Left lobe of liver (tissue), 2 donors: ENCODE results near the gene GRID2. TPM values are rescaled to one million over a fixed set of nuclear protein-coding genes. Genes with fewer than 3 reads are reported as not detected.

Experiments
- ATAC-seq: fragments of 200-7000 bp; cut with Tn5 transposase; one replicate; pipeline ENCODE4 v1.9.1; 2020; ENCODE audit warnings: mild to moderate bottlenecking, moderate library complexity
- DNase-seq: peaks from one replicate; pipeline ENCODE4 v3.0.0-alpha.2; 2020; ENCODE audit warnings: low spot score
- total RNA-seq: library from RNA; stranded (reverse); gene quantifications from one replicate; pipeline ENCODE4 v1.2.1, GENCODE V29; 2021
- donor health status: DM: no; HTN: no; CAD: no; lungs with moderate emphysema.
- donor health status: DM: no; HTN: yes; CAD: no.

The GRID2 gene
- total RNA-seq, 1 donor from 2014 or later = not detected

DNA sequence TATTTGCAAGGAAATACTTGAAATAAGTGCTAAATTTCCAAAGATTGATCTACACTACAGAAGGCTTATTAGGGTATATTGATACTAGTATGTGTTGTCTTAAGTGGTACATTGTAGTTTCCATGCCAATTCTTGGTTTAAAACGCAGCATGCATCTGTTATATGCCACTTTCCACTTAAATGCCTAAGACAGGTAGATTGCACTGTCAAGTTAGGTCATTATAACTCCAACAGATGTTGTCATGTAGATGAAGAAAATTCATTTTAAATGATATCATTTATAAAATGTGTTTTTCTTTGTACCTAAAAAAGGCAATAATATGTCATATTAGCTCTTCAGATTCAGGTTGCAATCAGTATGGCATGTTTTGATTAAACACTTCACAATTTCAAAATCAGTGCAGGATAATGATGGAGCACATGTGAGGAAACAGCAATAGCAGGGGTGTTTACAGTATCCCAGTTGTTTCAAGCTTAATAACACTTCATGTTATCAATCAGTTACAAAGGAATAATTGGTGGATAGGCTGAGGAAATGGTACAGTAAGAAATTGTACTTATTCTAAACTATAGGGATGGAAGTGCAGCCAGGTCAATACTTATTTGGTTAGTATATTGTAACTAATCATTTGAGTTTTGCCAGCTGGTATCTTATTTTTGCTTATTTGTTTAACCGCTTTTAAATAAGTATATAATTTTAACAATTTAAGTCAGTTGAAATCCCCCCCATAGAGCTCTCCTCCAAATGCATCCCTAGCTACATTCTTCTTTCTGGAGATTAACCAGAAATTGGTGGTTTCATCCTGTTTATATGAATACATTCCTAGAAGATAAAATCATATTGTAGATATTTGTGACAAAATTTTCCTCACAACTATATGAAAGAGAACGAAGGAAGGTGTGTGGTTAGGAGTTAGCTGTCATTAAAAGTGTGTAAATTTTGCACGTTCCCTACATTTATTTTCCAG lies 1070.4 kb downstream of the GRID2 start:
- no peak for ATAC-seq
- DNase-seq = no peak

DNA sequence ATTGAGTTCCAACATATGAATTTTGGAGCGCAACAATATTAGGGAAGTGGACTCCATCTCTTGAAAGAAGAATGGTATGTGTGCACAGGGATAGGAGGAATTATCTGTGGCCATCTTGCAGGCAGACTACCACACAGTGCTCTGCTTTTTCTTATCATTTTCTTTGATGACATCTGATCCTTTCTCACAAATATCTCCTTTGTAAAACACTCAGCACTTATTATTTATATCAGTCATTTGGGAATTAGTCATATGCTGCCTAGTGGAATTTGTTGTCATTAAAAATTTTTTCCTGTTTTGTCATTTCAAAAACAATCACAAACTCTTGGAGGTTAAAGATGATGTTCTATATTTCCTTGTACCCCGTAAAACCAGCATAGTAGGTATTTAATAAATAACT lies 1080.5 kb downstream of the GRID2 start:
- no peak for ATAC-seq
- no peak for DNase-seq

DNA sequence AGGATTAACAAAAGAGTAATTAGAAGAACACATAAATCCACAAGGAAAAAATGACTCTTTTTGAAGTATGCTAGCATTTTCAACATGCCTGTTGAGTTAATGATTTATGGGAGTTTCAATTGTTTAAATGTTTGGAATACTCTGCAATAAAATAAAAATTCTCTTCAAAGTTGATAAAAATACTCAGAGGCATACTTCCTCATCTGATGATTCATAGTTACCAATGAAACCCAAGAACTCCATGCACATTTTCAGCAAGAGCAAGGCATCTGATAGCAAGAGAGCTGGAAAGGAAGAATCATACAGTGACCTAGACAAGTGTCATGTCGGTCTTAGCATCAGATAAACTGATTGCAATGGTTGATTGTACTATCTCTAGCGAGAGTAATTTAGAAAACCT lies 1081.1 kb downstream of the GRID2 start:
- ATAC-seq (no peak), DNase-seq (no peak)

DNA sequence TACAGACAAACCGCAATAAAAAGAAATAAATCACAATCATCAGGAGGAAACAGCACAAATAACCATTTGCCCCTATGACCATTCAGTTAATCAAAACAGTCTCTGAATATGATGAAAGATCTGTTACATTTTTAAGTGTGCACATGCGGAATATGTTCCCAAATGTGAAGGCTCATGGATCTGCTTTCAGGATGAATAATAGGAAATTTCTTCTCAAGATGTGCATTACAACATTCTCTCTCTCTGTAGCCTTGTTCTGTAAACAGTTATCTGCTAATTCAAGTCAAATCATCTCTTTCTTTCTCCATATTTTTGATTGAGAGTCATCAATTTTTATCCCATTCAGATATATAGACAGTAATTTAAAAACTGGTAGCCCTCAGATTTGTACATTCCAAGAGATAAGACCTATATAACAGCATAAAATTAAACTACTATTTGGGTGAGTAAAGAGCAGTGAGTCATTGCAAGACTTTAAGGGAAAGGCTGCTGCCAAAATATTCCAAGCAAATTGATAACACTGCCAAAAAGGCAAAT lies 1090.8 kb downstream of the GRID2 start:
- no peak for DNase-seq
- ATAC-seq = no peak

DNA sequence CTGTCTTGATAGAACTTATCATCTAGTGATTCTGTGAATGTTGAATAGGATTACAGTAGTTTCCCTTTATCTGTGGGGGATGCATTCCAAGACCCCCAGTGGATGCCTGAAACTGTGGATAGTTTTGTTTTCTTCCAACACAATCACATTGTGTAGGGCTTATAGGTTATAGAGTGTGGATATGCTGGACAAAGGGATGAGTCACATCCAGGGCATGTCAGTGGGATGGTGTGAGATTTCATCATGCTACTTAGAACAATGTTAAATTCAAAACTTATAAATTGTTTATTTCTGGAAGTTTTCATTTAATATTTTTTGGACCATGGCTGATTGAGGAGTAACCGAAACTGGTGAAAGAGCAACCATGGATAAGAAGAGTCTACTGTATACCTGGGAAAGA lies 1092.5 kb downstream of the GRID2 start:
- ATAC-seq (no peak), DNase-seq (no peak)

DNA sequence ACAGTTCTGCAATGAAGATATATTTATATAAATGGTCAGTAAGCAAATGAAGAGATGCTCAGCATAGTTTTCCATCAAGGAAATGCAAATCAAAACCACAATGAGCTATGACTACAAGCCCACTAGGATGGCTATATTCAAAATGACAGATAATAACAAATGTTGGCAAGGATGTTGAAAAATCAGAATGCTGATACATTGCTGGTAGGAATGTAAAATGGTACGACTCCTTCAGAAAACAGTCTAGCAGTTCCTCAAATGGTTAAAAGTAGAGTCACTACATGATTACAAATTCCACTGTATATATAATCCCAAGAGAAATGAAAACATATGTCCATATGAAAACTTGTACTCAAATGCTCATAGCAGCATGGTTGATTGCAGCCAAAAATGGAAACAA lies 1099.8 kb downstream of the GRID2 start:
- DNase-seq (no peak), ATAC-seq (no peak)

DNA sequence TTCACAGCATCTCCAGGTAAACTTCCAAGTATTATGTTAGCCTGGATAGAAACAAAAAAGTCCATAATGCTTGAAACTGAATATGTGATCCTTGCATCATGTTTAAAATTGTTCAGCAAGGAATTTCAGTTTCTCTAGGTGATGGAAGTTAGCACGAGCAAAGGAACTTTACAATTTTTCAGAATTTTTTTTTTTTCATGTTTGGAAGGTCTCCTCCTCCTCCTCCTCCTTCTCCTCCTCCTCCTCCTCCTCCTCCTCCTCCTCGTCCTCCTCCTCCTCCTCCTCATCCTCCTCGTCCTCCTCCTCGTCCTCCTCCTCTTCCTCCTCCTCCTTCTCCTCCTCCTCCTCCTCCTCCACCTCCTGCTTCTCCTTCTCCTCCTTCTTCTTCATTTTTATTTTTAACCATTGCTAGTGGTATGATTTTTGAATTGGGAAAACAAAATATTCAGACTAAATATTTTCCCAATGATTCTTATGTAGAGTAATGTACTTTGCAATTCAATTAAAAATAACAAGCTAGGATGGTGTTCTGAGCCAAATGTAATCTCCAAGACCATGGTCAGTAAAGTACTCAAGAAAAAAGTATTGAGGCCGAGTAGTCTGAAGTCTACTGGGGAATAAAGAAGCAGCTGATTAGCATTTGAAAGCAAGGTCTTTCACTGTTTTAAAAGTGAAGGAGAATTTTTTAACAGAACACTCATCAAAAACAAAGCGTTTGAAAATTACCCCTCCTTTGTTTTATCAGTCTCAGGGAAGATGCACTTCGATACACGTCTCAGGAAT lies 1103.9 kb downstream of the GRID2 start:
- no peak for ATAC-seq
- no peak for DNase-seq

DNA sequence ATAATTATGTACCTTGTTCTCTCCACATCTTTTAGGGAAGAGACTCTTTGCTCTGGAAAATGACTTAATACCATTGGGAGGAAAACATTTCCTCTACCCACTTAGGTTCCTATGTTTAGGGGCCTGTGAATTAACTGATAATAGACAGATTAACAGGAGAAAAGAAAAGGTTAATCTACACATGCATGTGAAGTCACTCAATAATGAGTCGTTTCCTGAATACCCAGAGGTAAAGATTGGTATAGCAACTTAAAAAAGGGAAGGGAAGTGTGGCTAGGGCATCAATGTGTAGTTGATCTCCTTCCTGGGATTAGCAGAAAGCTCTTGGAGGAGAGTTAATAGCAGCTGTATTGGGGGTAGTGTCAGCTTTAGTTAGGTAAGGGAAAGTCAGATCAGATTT lies 1105.3 kb downstream of the GRID2 start:
- ATAC-seq (no peak), DNase-seq (no peak)

DNA sequence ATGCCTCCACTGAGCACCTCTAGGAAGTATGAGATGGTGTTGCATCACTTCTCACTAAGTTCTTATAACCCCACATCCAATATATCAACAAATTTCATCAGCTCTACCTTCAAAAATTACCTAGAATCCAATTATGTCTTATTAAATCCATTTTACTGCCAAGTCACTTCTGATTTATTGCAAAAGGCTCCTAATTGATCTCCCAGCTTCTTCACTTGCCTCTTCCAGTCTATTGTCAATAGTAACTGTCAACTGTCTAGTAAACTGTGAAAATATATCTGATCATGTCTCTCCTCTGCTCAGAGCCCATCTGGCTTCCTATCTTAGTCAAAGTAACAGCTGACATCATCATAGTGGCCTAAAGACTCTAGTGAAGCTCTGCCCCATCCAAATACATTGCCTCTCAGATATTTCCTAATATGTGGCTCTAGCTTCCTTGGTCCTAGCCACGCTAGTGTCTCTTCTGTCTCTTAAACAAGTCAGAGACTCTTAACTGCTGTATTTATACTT lies 1110.3 kb downstream of the GRID2 start:
- DNase-seq (no peak), ATAC-seq (no peak)

DNA sequence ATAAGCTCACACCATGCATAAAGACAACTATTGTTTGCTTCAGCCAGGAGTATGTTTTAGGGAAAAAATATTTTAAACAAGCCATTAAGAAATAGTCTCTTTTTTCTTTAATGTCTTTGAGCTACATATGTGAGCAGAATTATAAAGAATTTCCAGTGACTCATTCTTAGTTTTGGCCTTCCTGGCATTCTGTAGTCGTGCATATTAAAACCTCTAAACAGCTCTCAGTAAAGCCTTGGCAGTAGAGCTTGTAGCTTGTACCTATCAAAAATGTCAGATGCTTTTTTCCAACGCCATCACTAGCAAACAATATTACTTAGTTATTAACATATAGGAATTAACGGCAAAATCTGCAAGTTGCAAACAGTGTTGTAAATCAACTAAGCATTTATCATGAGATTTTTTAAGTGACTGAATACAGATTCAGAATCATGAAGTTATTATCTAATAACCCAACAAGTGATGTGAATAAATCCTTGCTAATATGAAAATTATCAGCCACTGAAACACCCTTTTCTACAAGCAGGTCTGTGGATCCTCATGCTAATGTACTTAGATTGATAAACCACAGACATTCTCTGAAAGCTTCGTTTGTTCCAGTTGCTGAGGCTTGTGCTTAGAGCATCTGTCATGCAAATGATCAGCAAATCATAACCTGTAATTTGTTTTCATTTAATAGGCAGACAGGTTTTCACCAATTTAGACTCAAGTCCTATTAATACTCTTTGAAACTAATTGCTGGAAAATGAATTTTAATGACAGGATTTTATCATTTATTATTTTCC lies 1112.8 kb downstream of the GRID2 start:
- no peak for ATAC-seq

DNA sequence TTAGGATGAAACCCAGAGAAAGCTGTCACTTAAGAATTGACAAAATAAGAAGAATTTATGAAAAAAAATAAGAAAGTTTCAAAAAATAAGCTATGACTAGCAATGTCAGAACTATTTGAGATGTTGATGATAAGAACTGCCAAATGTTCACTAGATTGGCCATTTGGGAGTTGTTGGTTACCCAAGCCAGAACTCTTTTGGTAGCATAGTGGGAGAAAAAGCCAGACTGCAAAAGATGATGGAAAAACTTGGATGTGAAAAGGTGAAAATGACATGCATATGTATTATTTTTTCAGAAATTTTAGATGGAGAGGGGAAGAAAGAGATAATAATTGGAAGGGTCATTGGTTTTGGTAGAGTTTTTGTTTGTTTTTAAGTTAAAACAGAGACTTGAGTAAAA lies 1127.6 kb downstream of the GRID2 start:
- DNase-seq (no peak), ATAC-seq (no peak)

More for the DNA sequence above, 1112.8 kb downstream of the GRID2 start:
- DNase-seq = no peak

DNA sequence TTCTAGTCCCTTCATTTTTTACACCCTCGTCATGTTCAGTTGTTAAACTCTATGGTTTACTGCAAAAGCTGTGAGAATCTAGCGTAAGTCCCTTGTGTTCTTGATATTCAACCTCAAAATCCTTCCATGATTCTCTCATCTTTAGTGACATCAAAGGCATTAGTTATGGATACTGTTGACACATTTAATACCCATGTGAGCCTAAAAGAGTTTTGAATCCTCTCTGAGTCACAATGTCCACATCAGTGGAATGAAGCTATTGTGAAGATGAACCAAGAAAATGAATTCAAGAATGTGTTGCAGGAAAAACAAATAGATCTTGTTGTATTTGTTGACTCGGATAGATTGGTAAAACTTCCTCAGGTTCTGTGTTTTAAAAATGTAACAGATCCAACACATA lies 1130.1 kb downstream of the GRID2 start:
- no peak for ATAC-seq
- DNase-seq = no peak

DNA sequence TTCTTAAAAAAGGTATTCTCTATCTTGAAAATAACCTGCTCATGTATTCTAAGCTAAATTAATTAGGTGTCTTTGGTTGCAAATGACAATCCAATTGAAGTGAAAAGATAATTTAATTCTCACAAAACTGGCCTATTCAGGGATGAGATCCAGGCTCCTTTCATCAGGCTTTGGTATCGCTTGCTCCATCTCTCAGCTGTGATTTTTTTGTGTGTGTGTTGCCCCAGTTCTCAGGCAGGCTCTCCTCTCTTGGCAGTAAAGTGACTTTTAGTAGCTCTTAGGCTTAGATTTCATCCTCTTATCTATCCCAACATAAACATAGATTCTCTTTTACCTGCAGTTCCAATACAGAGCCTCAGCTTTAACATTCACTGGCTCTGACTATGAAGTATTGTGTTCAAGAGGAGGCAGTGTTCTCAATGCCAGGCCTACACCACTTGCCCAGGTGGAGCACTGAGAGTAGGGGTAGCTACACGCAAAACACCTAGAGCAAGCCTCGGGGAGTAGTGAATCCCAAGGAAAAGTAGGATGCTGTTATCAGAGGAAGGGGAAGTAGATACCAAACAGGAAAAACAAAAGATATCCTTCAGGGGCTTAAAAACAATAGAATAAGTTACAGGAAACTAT lies 1132.3 kb downstream of the GRID2 start:
- no peak for ATAC-seq
- DNase-seq = no peak

DNA sequence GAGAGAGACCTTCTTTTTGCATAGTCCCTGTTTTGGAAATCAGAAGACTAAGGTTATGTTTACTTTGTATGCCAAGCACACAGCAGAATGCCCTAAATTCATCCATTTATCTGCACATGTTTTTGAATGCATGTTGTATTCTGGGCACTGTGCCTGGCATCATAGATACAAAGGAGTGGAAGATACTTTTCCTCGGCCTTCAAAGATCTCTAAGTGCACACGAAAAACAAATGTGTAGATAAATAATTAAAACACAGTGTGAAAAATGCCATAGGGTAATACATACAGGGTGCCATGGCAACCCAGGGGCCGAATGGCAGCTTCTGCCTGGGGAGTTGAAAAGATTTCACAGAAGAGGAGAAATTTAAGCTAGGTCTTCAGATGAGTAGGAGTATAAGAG lies 1134.2 kb downstream of the GRID2 start:
- ATAC-seq (no peak), DNase-seq (no peak)

DNA sequence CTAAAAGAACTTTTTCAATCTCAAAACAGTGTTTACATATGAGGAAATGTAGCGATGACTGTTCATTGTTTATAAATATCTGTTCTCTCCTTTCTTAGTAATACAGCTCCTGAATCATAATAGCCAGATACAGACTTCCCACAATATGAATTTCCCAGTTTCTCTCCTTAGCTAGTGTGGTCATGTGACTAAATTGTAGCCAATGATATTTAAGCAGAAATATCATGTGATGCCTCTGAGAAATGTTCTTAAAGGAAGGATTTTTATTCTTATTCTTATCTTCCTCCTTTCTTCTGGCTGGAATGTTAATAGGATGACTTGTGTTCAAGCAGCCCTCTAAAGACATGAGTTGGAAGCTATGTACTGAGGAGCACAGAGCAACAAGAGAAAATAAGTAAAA lies 1141.1 kb downstream of the GRID2 start:
- DNase-seq = no peak
- ATAC-seq = no peak

DNA sequence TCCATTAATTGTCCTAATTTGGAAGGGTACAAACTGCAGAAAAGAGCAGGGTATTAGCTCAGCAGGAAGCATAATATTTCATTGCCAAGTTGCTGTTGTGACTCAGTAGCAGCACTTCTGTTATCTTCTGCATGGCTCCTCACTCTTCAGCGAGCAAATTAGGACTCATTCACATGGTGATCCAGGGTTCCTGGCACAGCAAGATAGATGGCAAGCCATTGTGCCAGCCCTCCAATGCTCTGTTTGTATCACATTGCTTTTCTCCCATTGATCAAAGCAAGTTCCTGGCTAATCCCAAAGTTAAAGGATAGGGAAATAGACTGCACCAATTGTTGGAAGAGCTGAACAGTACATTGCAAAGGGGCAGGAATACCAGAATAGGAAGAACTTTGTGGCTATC lies 1142.3 kb downstream of the GRID2 start:
- ATAC-seq (no peak), DNase-seq (no peak)

DNA sequence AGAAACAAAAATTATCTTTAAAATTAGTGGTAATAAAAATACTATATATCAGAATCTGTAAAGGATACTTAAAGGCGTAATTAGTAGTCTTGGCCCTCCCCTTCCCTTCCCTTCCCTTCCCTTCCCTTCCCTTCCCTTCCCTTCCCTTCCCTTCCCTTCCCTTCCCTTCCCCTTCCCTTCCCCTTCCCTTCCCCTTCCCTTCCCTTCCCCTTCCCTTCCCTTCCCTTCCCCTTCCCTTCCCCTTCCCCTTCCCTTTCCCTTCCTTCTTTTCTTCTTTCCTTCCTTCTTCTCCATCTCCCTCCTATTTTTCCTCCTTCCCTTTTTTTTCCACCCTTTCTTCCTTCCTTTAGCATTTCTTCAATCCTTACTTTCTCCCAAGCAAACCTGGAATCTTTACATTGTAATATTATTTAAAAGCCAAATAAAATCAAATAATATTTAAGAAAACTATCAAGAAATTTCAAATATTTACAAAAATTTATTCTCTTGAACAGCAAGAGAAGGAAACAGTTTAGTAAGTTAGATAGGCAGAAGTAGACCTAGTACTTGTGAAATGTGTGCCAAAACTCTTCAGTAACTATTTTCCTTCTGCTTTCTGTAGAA lies 1145.0 kb downstream of the GRID2 start:
- DNase-seq (no peak), ATAC-seq (no peak)

DNA sequence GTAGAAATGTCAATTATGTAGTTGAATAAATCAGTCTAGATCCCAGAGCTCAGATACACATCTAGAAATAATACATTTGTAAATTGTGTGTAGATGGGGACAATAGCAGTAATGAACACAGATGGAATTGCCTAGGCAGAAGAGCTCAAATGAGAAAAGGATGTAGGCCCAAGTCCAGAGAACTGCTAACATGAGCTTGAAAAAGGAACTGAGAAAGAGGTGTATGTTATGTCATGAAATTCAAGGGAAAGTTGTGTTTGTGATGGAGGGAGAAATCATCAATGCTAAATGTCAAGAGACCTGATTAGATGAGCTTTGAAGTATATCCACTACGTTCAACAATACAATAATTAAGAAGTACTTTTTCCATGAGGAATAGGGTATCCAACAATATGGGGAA lies 1148.2 kb downstream of the GRID2 start:
- no peak for DNase-seq
- ATAC-seq = no peak

DNA sequence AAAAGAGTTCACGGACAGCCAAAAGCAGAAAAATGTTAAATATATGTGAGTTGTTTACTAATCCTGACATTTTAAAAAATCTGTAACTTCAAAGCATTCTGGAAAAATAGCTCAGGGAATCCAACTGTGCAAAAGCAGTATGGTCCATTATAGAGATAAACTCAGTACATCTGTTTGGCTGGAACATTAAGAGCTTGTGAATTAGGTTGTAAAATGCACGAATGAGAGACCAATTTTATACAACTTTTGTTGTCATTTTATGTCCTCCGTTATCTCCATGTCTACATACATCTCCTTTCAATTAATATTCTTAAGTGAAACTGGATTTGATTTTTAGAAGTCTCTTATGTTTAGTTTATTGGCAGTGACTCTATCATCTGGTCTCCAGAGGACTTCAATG lies 1157.8 kb downstream of the GRID2 start:
- ATAC-seq (no peak), DNase-seq (no peak)

DNA sequence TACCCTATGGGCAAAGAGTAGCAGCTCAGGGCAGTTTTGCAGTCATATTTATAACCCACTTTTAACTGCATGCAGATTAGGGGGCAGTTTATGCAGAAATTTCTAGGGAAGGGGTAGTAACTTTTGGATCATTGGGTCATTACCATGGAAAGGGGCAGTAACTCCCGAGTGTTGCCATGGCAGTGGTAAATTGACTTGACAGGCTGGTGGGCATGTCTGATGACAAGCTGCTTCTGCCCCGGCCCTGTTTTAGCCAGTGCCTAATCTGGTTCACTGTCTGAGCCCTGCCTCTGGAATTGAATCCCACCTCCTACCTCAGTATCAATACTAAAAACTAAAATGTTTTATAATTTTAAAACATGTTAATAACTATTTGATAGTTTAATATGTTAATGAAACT lies 1162.7 kb downstream of the GRID2 start:
- no peak for ATAC-seq
- DNase-seq = no peak
